LNCaP clone FGC (cell line): ENCODE measurements around the gene IQGAP2.

ENCODE experiments used
- DNase-seq: peaks from one replicate; pipeline ENCODE4 v3.0.0-alpha.2; 2011; ENCODE audit warnings: low read depth
- H3K4me3 ChIP-seq: 2 replicates; pipeline ENCODE4 v1.5.1; 2011; ENCODE audit warnings: mild to moderate bottlenecking, low read depth, low read length, control low read depth
- CTCF ChIP-seq: IDR thresholded peaks from 2 replicates; pipeline ENCODE4 v1.5.1; 2012; ENCODE audit warnings: mild to moderate bottlenecking; ENCODE audit not compliant: control insufficient read depth, insufficient read depth; ENCODE audit errors: extremely low read depth

The IQGAP2 gene

GRCh38 chr5:76576450-76576849 lies 173.4 kb downstream of the IQGAP2 start:
- no peak overlapping the region for H3K4me3 ChIP-seq
- no peak for DNase-seq
- TF ChIP-seq CTCF, result no peak

GRCh38 chr5:76576996-76577395 lies 173.9 kb downstream of the IQGAP2 start:
- TF ChIP-seq CTCF, result no peak
- H3K4me3 ChIP-seq, result no peak overlapping the region
- DNase-seq, result no peak

GRCh38 chr5:76579166-76579937 lies 176.3 kb downstream of the IQGAP2 start:
- DNase-seq, result no peak
- no peak for TF ChIP-seq CTCF

GRCh38 chr5:76580981-76581380 lies 177.9 kb downstream of the IQGAP2 start:
- DNase-seq, result no peak
- no peak for TF ChIP-seq CTCF
- H3K4me3 ChIP-seq, result no peak overlapping the region

More at GRCh38 chr5:76579166-76579937, 176.3 kb downstream of the IQGAP2 start:
- no peak overlapping the region for H3K4me3 ChIP-seq

GRCh38 chr5:76582230-76583162 lies 179.4 kb downstream of the IQGAP2 start:
- DNase-seq, result no peak
- no peak for TF ChIP-seq CTCF
- H3K4me3 ChIP-seq, result no peak overlapping the region

GRCh38 chr5:76583163-76584047 lies 180.3 kb downstream of the IQGAP2 start:
- H3K4me3 ChIP-seq, result no peak overlapping the region
- peak; percentile 49 for TF ChIP-seq CTCF
- peak; percentile 44 for DNase-seq
